SK-N-SH treated with all-trans-retinoic acid at 6 μM for 48 hours (cell line): ENCODE data around the gene CRTC3.

Experiments used
- ATAC-seq: fragments of 200-7000 bp; cut with Tn5 transposase; 3 replicates; pipeline ENCODE4 v1.9.1; 2020; ENCODE audit warnings: mild to moderate bottlenecking, moderate library complexity
- ARNTL ChIP-seq: fragments of 450-650 bp; formaldehyde crosslinking; IDR thresholded peaks from 2 replicates; pipeline ENCODE4 v1.5.0; 2020; ENCODE audit warnings: low read depth, mild to moderate bottlenecking, moderate library complexity, borderline replicate concordance
- CSDC2 ChIP-seq: fragments of 250-450 bp; sonication (Bioruptor Pico); IDR thresholded peaks from 2 replicates; pipeline ENCODE4 v1.5.0; 2020; ENCODE audit warnings: mild to moderate bottlenecking, moderate library complexity
- ESRRG ChIP-seq: fragments of 250-450 bp; sonication (Bioruptor Pico); IDR thresholded peaks from 2 replicates; pipeline ENCODE4 v1.6.1; 2021; ENCODE audit warnings: mild to moderate bottlenecking
- GLIS3 ChIP-seq: fragments of 250-450 bp; sonication (Bioruptor Pico); IDR thresholded peaks from 2 replicates; pipeline ENCODE4 v1.5.0; 2020; ENCODE audit warnings: mild to moderate bottlenecking, moderate library complexity
- ISL1 ChIP-seq: fragments of 250-450 bp; sonication (Bioruptor Pico); IDR thresholded peaks from 2 replicates; pipeline ENCODE4 v2.1.2; 2022; ENCODE audit warnings: mild to moderate bottlenecking, moderate library complexity
- PATZ1 ChIP-seq: fragments of 250-450 bp; sonication (Bioruptor Pico); IDR thresholded peaks from 2 replicates; pipeline ENCODE4 v1.8.0; 2020; ENCODE audit warnings: mild to moderate bottlenecking, moderate library complexity, borderline replicate concordance
- POU6F1 ChIP-seq: fragments of 250-450 bp; sonication (Bioruptor Pico); IDR thresholded peaks from 2 replicates; pipeline ENCODE4 v1.8.0; 2021; ENCODE audit warnings: low read depth, mild to moderate bottlenecking, moderate library complexity, borderline replicate concordance
- PPARA ChIP-seq: fragments of 250-450 bp; sonication (Bioruptor Pico); IDR thresholded peaks from 2 replicates; pipeline ENCODE4 v1.5.0; 2020; ENCODE audit warnings: mild to moderate bottlenecking, borderline replicate concordance
- TCF4 ChIP-seq: fragments of 250-450 bp; sonication (Bioruptor Pico); IDR thresholded peaks from 2 replicates; pipeline ENCODE4 v1.8.0; 2021; ENCODE audit warnings: mild to moderate bottlenecking, moderate library complexity, borderline replicate concordance
- TOX ChIP-seq: fragments of 250-450 bp; sonication (Bioruptor Pico); IDR thresholded peaks from 2 replicates; pipeline ENCODE4 v1.8.0; 2021; ENCODE audit warnings: mild to moderate bottlenecking, moderate library complexity, borderline replicate concordance
- ZC3H10 ChIP-seq: fragments of 250-450 bp; sonication (Bioruptor Pico); IDR thresholded peaks from 2 replicates; pipeline ENCODE4 v1.5.1; 2021; ENCODE audit warnings: mild to moderate bottlenecking, moderate library complexity
- ZFP3 ChIP-seq: fragments of 250-450 bp; sonication (Bioruptor Pico); IDR thresholded peaks from 2 replicates; pipeline ENCODE4 v1.5.0; 2020; ENCODE audit warnings: mild to moderate bottlenecking, moderate library complexity
- ZFP30 ChIP-seq: fragments of 450-650 bp; formaldehyde crosslinking; IDR thresholded peaks from 2 replicates; pipeline ENCODE4 v1.5.0; 2022; ENCODE audit warnings: mild to moderate bottlenecking, moderate library complexity
- ZNF565 ChIP-seq: fragments of 450-650 bp; formaldehyde crosslinking; conservative IDR thresholded peaks from 2 replicates; pipeline ENCODE4 v1.5.0; 2020; ENCODE audit warnings: low read depth, mild to moderate bottlenecking, moderate library complexity
- ZNF70 ChIP-seq: fragments of 450-650 bp; formaldehyde crosslinking; IDR thresholded peaks from 2 replicates; pipeline ENCODE4 v1.5.0; 2020; ENCODE audit warnings: mild to moderate bottlenecking, moderate library complexity
- TF ChIP-seq, protein P1 (sequence below): fragments of 250-450 bp; sonication (Bioruptor Pico); IDR thresholded peaks from 2 replicates; pipeline ENCODE4 v1.5.1; 2020; ENCODE audit warnings: low read depth, mild to moderate bottlenecking, moderate library complexity

The CRTC3 gene

GRCh38 chr15:90586948-90587347 lies 57.2 kb downstream of the CRTC3 start (continued):
- TF ChIP-seq GLIS3 (CRISPR knock-in tag) (no peak), ESRRG (CRISPR knock-in tag) (no peak)

- no peak for ATAC-seq
- no peak for TF ChIP-seq ISL1 (CRISPR knock-in tag)
- TF ChIP-seq PATZ1 (CRISPR knock-in tag) = no peak
- TF ChIP-seq ESRRG (CRISPR knock-in tag) = no peak
- TF ChIP-seq, protein P1, sequence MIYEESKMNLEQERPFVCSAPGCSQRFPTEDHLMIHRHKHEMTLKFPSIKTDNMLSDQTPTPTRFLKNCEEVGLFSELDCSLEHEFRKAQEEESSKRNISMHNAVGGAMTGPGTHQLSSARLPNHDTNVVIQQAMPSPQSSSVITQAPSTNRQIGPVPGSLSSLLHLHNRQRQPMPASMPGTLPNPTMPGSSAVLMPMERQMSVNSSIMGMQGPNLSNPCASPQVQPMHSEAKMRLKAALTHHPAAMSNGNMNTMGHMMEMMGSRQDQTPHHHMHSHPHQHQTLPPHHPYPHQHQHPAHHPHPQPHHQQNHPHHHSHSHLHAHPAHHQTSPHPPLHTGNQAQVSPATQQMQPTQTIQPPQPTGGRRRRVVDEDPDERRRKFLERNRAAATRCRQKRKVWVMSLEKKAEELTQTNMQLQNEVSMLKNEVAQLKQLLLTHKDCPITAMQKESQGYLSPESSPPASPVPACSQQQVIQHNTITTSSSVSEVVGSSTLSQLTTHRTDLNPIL (CRISPR knock-in tag) = no peak
- TF ChIP-seq ZNF565 (CRISPR knock-in tag) = no peak
- TF ChIP-seq ZNF70 (CRISPR knock-in tag) = no peak
- TF ChIP-seq ZFP30 (CRISPR knock-in tag) = no peak
- TF ChIP-seq ZC3H10 (CRISPR knock-in tag) = no peak
- TF ChIP-seq ZFP3 (CRISPR knock-in tag) = no peak
- no peak for TF ChIP-seq GLIS3 (CRISPR knock-in tag)
These were observed 58.7 kb downstream of the CRTC3 start for GRCh38 chr15:90588427-90588826.

GRCh38 chr15:90591524-90591923 lies 61.8 kb downstream of the CRTC3 start:
- ATAC-seq = no peak
- TF ChIP-seq POU6F1 (CRISPR knock-in tag) (no peak), ZC3H10 (CRISPR knock-in tag) (no peak), ARNTL (CRISPR knock-in tag) (no peak), CSDC2 (CRISPR knock-in tag) (no peak), TCF4 (no peak), PPARA (CRISPR knock-in tag) (no peak)
- TF ChIP-seq, protein P1 (CRISPR knock-in tag) = no peak

- 0 out of 3 replicates have a peak, but pooled peaks have one; percentile 34 for ATAC-seq
- TF ChIP-seq ZFP3 (CRISPR knock-in tag) = no peak
- no peak for TF ChIP-seq CSDC2 (CRISPR knock-in tag)
- TF ChIP-seq ZC3H10 (CRISPR knock-in tag) = no peak
These were observed 62.6 kb downstream of the CRTC3 start for GRCh38 chr15:90592131-90592881.

DNA sequence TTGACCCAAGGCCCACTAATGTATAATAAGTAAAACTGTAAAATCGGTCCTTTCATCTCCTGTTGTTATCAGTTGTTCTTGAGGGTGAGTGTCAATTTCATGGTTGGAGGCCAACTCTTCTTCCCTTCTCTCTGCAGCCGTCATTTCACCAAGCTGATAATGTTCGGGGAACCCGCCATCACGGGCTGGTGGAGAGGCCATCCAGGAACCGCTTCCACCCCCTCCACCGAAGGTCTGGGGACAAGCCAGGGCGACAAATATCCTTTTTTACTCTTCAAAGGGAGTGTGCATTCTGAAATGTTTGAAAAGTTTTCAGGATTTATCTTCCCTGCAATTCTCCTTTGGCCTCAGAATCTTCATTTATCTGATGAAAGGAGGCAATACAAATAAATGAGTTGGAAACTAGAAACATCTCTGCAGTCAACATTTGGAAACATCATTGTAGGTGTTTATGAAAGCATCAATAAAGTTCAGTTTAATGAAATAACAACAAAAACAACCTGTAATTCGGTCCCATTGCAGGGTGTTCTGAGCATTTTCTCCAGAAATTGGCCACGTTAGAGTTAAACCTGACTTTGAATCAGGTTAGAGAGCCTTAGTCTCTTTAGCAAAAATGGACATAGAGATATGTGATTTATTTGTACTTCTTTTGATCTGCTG lies 63.9 kb downstream of the CRTC3 start:
- ATAC-seq = no peak
- no peak for TF ChIP-seq POU6F1 (CRISPR knock-in tag)
- no peak for TF ChIP-seq ZNF70 (CRISPR knock-in tag)
- TF ChIP-seq TCF4 = no peak
- no peak for TF ChIP-seq PPARA (CRISPR knock-in tag)
- no peak for TF ChIP-seq CSDC2 (CRISPR knock-in tag)
- TF ChIP-seq TOX (CRISPR knock-in tag) = no peak
